IPS-18c (cell line): ENCODE data around the gene ADM5.
A peak's percentile ranks its signal among the peaks of the same experiment; 100 is the strongest.

ENCODE experiments used
- H3K4me3 ChIP-seq: 2 replicates; pipeline ENCODE4 v1.7.0; 2013; ENCODE audit warnings: low read depth, mild to moderate bottlenecking, low read length, moderate library complexity; ENCODE audit not compliant: insufficient read depth
- H3K9me3 ChIP-seq: one replicate; pipeline ENCODE4 v1.6.1; 2013; ENCODE audit warnings: mild to moderate bottlenecking, low read length, moderate library complexity; ENCODE audit not compliant: control insufficient read depth, insufficient read depth

The ADM5 gene, protein sequence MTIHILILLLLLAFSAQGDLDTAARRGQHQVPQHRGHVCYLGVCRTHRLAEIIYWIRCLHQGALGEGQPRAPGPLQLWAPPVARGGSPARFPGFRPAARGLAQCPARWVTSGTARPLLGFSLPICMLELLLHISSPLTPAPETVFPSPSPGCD

DNA sequence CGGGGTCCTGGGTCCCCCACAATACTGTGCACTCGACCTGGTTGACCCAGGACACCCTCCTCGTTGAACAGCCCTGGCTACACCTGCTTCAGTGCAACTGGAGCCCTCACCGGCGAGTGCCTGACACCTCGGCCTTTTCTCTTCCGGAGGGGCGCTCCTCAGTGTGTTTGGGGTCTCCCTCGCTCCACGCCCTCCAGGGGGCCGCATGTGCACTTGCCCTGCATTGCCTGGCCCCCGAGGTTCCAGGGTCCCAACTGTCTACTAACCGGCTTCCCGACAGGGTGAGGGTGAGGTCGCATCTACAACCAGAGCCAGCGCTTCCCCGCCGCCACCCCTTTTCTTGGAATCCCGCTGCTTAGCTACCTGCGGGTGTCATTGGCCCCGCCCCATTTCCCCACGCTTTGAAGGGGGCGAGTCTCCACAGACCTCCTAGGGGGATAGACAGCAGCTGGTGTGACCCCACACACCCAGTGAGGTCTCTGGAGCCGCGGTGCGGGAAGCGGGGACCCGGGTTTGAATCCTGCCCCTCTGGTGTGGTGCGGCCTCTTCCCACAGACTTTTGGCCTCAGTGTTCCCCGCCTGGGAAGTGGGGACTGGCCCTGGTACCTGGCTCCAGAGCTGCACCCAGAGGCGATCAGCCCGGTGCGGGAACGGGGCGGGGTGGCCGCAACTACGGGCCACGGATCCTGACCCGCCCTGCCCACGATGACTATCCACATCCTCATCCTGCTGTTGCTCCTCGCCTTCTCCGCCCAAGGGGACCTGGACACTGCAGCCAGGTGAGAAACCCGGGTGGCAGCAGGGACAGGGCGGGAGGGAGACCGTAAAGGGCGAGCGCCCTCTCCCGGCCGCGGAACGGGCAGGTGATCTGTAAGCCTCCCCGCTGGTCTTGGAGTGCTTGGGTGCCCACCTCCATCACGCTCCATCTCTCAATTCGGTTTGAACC lies at the start of gene ADM5:
TSS of gene ADM5 (plus strand) at position 462 of the 946 bp plus-strand sequence. CDS start at position 706, 244 bp downstream.
- Histone ChIP-seq H3K4me3 (peak within 1 kb of the TSS; percentile 85), H3K9me3 (peaks cover 2% of the 10 kb centered on the region)

DNA sequence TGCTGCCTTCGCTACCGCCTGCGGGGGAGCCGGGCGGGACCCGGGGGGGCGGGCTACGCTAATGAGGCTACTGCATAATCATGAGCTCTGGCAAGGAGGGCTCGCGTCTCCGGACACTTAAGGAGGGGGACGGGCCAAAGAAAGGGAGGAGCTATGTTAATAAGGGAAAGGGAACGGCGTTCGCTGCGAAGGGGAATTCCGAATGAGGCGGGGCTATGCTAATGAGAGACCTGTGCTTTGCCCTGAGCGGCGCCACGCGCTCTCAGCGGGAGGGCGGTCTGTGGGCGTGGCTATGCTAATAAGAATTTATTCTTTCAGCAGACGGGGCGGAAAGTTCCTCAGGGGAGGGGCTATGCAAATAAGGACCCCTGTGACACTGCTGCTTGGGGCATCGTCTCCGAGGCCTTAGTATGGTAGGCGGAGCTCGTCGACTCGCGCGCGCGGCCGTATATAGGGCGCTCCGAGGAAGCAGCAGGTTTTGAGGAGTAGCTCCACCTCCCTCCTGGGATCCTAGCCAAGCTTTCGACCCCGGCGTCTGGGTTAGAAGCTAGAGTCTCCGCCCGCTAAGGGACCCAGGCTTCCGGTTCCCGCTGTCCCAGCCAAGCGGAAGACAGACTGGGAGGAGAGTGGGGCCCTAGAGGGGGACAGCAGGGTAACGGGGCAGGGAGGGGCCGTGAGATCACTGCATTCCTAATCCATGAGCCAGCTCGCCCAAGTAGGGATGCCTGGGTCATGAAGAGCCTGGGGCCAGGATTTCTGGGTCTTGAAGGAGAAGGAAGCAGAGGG lies 49.1 kb upstream of the ADM5 start, which contains the start of gene RRAS:
TSS of gene RRAS (minus strand) at position 31 of the 786 bp plus-strand sequence. CDS start 45 bp downstream, outside the sequence.
- Histone ChIP-seq H3K9me3 (no peaks in the 10 kb centered on the region), H3K4me3 (peak within 1 kb of the TSS; percentile 58)

DNA sequence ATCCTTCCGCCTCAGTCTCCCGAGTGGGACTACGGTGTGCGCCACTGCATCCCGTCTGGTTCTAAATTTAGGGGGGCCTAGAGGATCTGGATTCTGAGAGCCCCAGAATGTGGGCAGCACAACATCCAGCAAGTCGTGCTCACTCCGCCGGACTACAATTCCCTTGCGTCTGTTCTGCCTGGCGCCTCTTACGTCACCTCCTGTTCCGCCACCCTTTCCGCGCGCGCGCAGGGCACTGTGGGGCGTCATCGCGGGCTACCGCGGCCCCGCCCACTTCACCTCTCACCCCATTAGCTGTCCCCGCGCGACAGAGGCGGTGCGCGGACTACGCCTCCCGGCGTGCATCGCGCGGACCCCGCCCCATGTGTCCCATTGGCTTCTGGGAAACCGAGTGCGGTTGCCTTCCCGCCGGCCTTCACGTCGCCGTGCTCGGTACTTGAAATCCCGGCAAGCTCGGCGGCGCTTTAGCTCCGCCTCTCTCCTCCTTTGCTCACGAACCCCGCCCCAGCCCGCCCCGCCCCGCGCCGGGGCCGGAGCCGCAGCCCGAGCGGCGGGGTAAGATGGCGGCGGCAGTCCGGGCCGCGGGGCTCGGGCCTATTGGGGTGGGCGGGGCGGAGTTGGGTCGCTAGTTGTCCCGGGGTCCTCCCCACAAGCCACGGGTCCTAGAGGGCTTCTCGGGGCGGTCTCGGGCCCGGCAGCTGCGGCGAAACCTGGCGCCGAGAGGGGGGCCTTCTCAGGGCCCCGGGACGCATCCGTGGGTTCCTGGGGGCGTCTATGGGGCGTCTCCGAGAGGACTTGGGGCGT lies 47.5 kb upstream of the ADM5 start, which contains the start of gene SCAF1:
TSS of gene SCAF1 (plus strand) at position 522 of the 804 bp plus-strand sequence. CDS start 2,818 bp downstream, outside the sequence.
- H3K4me3 ChIP-seq, result peak within 1 kb of the TSS; percentile 98
- H3K9me3 ChIP-seq, result no peaks in the 10 kb centered on the region

DNA sequence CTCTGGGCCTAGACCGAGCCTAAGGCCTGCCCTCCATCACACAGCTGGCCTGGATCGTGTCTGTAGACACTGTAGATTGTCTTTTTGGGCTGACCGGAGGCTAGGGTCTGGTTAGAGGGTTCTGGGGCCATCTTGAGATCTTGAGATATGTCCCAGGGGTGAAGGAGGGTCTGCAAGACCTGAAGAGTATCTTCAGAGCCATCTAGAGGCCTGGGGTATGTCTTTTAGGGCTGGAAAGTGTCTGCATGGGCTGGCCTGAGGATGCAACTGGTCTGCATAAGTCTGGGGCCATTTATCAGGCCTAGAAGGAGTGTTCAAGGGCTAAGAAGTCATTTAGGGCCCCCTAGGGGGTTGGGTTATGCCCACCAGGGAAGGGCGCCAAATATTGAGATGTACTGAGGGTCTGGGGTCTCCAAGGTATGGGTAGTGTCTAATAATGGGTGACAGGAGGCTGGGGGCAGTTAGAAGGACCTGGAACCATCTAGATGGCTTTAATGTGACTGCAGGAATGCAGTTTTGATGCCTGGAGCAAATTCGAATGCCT lies 46.8 kb upstream of the ADM5 start:
- no peaks in the 10 kb centered on the region for H3K9me3 ChIP-seq
- H3K4me3 ChIP-seq, result peak overlapping the region; percentile 98

DNA sequence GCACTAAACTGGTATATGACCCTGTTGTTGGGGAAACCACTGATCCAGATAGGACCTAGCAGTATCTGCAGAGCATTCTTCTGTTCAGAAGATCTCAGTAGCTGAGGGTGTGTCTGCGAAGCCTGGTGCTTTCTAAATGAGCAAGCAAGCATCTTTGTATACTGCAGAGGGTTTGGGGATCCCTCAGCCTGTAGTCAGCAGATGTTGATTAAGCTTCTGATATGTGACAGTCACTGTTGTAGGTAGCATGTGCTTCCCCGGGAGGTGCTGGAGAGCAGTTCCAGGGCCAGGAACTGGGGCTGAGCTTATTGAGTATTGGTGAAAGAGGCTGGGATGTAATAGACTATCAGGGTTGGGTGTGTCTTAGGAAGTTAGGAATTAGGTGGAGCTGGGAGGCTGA lies 45.9 kb upstream of the ADM5 start:
- Histone ChIP-seq H3K4me3 (no peak overlapping the region), H3K9me3 (no peaks in the 10 kb centered on the region)

DNA sequence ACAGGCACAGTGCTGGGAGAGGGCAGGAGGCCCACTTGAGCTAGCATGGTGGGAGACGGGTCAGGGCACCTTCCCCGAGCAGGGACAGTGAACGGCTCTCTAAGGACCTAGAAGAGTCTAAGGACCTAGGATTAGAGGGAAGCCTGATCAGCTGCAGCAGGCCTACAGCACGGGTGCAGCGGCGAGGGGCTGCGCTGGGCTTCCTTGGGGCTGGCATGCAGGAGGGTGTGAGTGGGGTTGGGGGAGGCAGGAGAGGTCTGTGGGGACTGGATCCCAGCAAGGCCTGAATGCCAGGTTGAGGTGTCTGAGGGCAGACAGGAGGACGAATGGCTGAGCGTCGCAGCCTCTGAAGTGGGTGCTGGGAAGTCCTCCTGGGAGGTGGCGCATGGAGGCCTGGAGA lies 43.8 kb upstream of the ADM5 start:
- Histone ChIP-seq H3K9me3 (no peaks in the 10 kb centered on the region), H3K4me3 (no peak overlapping the region)

DNA sequence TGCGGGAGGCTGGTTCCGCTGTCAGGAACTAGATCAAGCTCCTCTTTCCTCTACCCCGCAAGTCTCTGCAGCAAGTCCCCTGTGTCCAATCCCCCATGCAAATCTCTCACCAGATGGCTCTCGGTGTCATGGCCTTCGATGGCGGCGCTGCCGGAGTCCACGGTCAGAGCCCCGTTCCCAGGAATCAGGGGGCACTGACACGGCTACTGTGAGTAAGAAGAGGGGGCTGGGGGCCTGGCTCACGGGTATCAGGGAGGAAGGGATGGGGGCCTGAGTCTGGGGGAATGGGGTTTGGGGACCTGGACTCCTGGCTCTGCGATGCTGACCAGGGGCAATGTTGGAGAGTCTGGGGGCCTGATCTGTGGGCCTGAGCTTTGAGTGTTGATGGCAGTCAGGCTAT lies 43.4 kb upstream of the ADM5 start:
- no peak overlapping the region for H3K4me3 ChIP-seq
- no peaks in the 10 kb centered on the region for H3K9me3 ChIP-seq

DNA sequence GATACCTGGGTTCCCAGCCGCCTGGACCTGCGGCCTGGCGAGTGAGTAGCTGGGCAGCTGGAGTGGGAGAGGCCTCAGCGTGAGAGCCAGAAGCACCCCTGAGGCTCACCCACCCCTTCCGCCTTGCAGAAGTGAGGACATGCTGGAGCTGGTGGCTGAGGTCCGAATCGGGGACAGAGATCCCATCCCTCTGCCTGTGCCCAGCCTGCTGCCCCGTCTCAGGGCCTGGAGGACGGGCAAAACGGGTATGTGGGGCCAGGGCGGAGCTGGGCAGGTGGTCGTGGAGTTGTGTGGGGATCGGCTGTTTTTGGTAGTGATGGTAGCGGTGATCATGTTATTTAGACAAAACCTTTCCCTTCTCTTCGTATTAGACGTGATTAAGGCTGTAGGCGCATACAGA lies 42.8 kb upstream of the ADM5 start:
- H3K9me3 ChIP-seq, result no peaks in the 10 kb centered on the region
- no peak overlapping the region for H3K4me3 ChIP-seq

DNA sequence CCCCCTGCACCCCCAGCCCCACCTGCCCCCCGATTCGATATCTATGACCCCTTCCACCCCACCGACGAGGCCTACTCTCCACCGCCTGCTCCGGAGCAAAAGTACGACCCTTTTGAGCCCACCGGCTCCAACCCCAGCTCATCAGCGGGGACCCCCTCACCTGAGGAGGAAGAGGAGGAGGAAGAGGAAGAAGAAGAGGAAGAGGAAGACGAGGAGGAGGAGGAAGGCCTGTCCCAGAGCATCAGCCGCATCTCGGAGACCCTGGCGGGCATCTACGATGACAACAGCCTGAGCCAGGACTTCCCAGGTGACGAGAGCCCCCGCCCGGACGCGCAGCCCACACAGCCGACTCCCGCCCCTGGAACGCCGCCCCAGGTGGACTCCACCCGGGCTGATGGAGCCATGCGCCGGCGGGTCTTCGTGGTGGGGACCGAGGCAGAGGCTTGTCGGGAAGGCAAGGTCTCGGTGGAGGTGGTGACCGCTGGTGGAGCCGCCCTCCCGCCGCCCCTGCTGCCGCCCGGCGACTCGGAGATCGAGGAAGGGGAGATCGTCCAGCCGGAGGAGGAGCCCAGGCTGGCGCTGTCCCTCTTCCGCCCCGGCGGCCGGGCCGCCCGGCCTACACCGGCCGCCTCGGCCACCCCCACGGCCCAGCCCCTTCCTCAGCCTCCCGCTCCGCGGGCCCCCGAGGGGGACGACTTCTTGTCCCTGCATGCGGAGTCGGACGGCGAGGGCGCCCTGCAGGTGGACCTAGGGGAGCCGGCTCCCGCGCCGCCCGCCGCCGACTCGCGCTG lies 38.2 kb upstream of the ADM5 start:
- Histone ChIP-seq H3K4me3 (no peak overlapping the region), H3K9me3 (no peaks in the 10 kb centered on the region)

DNA sequence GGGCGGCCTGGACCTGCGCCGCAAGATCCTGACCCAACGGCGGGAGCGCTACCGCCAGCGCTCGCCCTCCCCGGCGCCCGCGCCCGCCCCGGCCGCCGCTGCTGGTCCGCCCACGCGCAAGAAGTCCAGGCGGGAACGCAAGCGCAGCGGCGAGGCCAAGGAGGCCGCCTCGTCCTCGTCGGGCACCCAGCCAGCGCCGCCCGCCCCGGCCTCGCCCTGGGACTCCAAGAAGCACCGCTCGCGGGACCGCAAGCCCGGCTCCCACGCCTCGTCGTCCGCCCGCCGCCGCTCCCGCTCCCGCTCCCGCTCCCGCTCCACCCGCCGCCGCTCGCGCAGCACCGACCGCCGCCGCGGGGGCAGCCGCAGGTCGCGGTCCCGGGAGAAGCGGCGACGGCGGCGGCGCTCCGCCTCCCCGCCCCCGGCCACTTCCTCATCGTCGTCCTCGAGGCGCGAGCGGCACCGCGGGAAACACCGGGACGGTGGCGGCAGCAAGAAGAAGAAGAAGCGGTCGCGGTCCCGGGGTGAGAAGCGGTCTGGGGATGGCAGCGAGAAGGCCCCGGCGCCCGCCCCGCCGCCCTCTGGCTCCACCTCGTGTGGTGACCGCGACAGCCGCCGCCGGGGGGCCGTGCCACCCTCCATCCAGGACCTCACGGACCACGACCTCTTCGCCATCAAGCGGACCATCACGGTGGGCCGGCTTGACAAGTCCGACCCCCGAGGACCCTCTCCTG lies 37.4 kb upstream of the ADM5 start:
- Histone ChIP-seq H3K9me3 (no peaks in the 10 kb centered on the region), H3K4me3 (no peak overlapping the region)

DNA sequence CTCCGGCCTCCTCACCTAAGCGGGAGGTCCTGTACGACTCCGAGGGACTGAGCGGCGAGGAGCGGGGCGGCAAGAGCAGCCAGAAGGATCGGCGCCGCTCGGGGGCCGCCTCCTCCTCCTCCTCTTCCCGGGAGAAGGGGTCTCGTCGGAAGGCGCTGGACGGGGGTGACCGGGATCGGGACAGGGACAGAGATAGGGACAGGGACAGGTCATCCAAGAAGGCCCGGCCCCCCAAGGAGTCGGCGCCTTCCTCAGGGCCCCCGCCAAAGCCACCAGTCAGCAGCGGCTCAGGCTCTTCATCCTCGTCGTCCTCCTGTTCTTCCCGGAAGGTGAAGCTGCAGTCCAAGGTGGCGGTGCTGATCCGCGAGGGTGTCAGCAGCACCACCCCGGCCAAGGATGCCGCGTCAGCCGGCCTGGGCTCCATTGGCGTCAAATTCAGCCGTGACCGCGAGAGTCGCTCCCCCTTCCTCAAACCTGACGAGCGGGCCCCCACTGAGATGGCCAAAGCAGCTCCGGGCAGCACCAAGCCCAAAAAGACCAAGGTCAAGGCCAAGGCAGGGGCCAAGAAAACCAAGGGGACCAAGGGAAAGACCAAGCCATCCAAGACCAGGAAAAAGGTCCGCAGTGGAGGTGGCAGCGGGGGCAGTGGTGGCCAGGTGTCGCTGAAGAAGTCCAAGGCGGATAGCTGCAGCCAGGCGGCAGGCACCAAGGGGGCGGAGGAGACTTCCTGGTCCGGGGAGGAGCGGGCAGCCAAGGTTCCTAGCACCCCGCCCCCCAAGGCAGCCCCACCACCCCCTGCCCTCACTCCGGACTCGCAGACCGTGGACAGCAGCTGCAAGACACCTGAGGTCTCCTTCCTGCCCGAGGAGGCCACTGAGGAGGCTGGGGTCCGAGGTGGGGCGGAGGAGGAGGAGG lies 36.6 kb upstream of the ADM5 start:
- H3K9me3 ChIP-seq, result no peaks in the 10 kb centered on the region
- H3K4me3 ChIP-seq, result no peak overlapping the region

DNA sequence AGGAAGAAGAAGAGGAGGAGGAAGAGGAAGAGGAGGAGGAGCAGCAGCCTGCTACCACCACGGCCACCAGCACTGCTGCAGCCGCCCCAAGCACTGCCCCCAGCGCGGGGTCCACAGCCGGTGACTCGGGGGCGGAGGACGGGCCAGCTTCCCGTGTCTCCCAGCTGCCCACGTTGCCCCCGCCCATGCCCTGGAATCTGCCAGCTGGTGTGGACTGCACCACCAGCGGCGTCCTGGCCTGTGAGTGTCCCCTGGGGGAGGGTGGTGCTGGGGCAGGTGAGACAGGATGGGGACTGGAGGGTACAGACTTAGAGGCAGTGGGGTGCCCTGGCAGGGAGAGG lies 36.0 kb upstream of the ADM5 start:
- Histone ChIP-seq H3K4me3 (no peak overlapping the region), H3K9me3 (no peaks in the 10 kb centered on the region)

DNA sequence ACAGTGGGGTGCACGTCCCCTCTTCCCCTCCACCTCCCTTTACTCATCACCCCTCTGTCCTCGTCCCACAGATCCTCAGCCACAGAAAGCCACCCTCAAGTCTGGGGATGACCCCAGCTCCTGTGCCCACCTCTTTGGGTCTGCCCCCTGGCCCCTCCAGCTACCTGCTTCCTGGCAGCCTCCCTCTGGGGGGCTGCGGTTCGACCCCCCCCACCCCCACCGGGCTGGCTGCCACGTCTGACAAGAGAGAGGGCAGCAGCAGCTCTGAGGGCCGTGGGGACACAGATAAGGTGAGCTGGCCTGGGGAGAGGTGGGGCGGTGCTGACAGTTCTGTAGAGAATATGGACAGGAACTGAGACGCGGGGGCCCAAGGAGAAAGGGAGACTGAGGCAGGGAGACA lies 34.8 kb upstream of the ADM5 start:
- H3K4me3 ChIP-seq, result no peak overlapping the region
- no peaks in the 10 kb centered on the region for H3K9me3 ChIP-seq

DNA sequence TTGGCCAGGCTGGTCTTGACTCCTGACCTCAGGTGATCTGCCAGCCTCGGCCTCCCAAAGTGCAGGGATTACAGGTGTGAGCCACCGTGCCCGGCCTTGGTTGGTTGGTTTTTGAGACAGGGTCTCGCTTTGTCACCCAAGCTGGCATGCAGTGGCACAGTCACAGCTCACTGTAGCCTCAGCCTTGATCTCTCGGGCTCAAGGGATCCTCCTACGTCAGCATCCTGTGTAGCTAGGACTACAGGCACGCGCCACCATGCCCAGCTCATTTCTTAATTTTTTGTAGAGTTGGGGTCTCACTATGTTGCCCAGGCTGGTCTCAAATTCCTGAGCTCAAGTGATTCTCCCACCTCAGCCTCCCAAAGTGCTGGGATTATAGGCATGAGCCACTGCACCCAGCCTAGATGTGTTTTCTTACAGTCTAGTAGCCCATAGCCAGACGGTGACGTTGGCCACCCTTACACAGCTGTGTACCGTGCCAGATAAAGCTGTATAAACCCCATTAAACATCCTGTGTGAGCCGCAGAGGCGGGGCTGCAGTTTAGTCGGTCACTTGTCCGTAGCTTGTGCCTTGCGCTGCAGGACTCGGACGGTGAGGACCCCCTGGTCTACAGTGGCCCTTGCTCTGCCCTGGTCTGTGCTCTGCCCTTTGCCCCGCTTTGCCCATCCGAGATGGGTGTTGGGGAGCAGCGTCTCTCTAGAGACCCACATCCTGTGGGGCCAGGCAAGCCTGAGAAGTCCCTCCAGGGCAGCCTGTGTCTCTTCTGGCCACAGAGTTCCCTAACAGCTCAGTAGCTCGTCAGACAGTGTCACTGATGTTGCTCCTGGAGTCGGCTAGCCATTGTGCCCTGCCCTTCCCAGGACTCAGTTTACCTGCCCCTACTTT lies 33.6 kb upstream of the ADM5 start:
- Histone ChIP-seq H3K4me3 (no peak overlapping the region), H3K9me3 (no peaks in the 10 kb centered on the region)
